Neural progenitor cell (in vitro differentiated cells): ENCODE results near the gene KCTD19. TPM values are rescaled to one million over a fixed set of nuclear protein-coding genes. Genes with fewer than 3 reads are reported as not detected.
"Not testable (repeated sequence)": the region's sequence is repeated elsewhere in the genome, so short reads cannot be mapped to it uniquely, and the experiment has no call there.

ENCODE experiments used
- DNase-seq: peaks from one replicate; pipeline ENCODE4 v3.0.0-alpha.2; 2016; ENCODE audit warnings: low spot score
- H2AFZ ChIP-seq: fragments of 200-600 bp; sonication (generic); replicated peaks from 2 replicates; pipeline ENCODE4 v1.6.1; 2016; ENCODE audit warnings: antibody characterized with exemption
- H3F3A ChIP-seq: fragments of 200-600 bp; sonication (generic); 2 replicates; pipeline ENCODE4 v1.6.1; 2016; ENCODE audit warnings: antibody characterized with exemption, low read depth
- H3K27ac ChIP-seq: fragments of 200-600 bp; sonication (generic); 2 replicates; pipeline ENCODE4 v1.5.1; 2016; ENCODE audit warnings: mild to moderate bottlenecking
- H3K27me3 ChIP-seq: fragments of 200-600 bp; sonication (generic); 2 replicates; pipeline ENCODE4 v1.6.1; 2016; ENCODE audit warnings: mild to moderate bottlenecking, moderate library complexity
- H3K36me3 ChIP-seq: fragments of 200-600 bp; sonication (generic); 2 replicates; pipeline ENCODE4 v1.5.1; 2016
- H3K4me1 ChIP-seq: fragments of 200-600 bp; sonication (generic); 2 replicates; pipeline ENCODE4 v1.6.1; 2016; ENCODE audit warnings: mixed run types
- H3K4me2 ChIP-seq: fragments of 200-600 bp; sonication (generic); 2 replicates; pipeline ENCODE4 v1.6.1; 2016
- H3K4me3 ChIP-seq: fragments of 200-600 bp; sonication (generic); 2 replicates; pipeline ENCODE4 v1.5.1; 2016
- H3K79me2 ChIP-seq: fragments of 200-600 bp; sonication (generic); 2 replicates; pipeline ENCODE4 v1.6.1; 2016; ENCODE audit warnings: low read depth
- H3K9ac ChIP-seq: fragments of 200-600 bp; sonication (generic); 2 replicates; pipeline ENCODE4 v1.6.1; 2016
- H3K9me3 ChIP-seq: fragments of 200-600 bp; sonication (generic); 2 replicates; pipeline ENCODE4 v1.5.1; 2016; ENCODE audit warnings: low read depth
- H4K20me1 ChIP-seq: fragments of 200-600 bp; sonication (generic); 2 replicates; pipeline ENCODE4 v1.6.1; 2016; ENCODE audit warnings: low read depth
- H3K27ac Mint-ChIP-seq: 3 replicates; pipeline ENCODE4 v1.8.0; 2021; ENCODE audit warnings: mixed read lengths
- H3K27me3 Mint-ChIP-seq: 2 replicates; pipeline ENCODE4 v1.8.0; 2022; ENCODE audit warnings: low read depth, mild to moderate bottlenecking, inconsistent platforms, moderate library complexity, mixed read lengths; ENCODE audit not compliant: insufficient read depth
- H3K36me3 Mint-ChIP-seq: 3 replicates; pipeline ENCODE4 v1.8.0; 2021; ENCODE audit warnings: mixed read lengths
- H3K4me1 Mint-ChIP-seq: 3 replicates; pipeline ENCODE4 v1.8.0; 2021; ENCODE audit warnings: mixed read lengths
- H3K4me3 Mint-ChIP-seq: 3 replicates; pipeline ENCODE4 v1.8.0; 2021; ENCODE audit warnings: mild to moderate bottlenecking, moderate library complexity, mixed read lengths
- H3K9me3 Mint-ChIP-seq: 3 replicates; pipeline ENCODE4 v1.8.0; 2020; ENCODE audit warnings: mixed read lengths
- CTCF ChIP-seq: fragments of 200-600 bp; sonication (generic); IDR thresholded peaks from 2 replicates; pipeline ENCODE4 v1.5.1; 2017; ENCODE audit warnings: antibody characterized with exemption, mild to moderate bottlenecking
- EZH2 ChIP-seq: fragments of 200-600 bp; sonication (generic); IDR thresholded peaks from 2 replicates; pipeline ENCODE4 v1.6.1; 2017; ENCODE audit warnings: antibody characterized with exemption, mild to moderate bottlenecking, moderate library complexity
- EZH2phosphoT487 ChIP-seq: fragments of 200-600 bp; sonication (generic); IDR thresholded peaks from 2 replicates; pipeline ENCODE4 v1.6.1; 2017; ENCODE audit warnings: antibody characterized with exemption
- total RNA-seq: library from RNA; depleted of rRNA; stranded (reverse); fragments of >200 nt; gene quantifications from 2 replicates; pipeline ENCODE4 v1.2.3, GENCODE V29; 2015; ENCODE audit warnings: low replicate concordance

Gene KCTD19
- total RNA-seq, result 1.1 TPM in 2 replicates

- Histone ChIP-seq H3K36me3 (no peaks in the 10 kb centered on the region), H3F3A (peaks cover 20% of the 10 kb centered on the region), H3K9me3 (no peaks in the 10 kb centered on the region), H3K27me3 (peaks cover 71% of the 10 kb centered on the region), H3K4me3 (peak within 1 kb of the TSS; percentile 66), H3K79me2 (no peaks in the 10 kb centered on the region), H3K4me2 (peak within 1 kb of the TSS; percentile 83), H3K4me1 (no peaks in the 10 kb centered on the region), H2AFZ (peak within 1 kb of the TSS; percentile 99), H3K9ac (peak within 1 kb of the TSS; percentile 34), H4K20me1 (no peaks in the 10 kb centered on the region), H3K27ac (no peak within 1 kb of the TSS)
- peak; percentile 95 for DNase-seq
- H3K36me3 Mint-ChIP-seq, result no peaks in the 10 kb centered on the region
- H3K4me3 Mint-ChIP-seq, result peak within 1 kb of the TSS; percentile 86
- H3K4me1 Mint-ChIP-seq, result peaks cover 4% of the 10 kb centered on the region
- peak within 1 kb of the TSS; percentile 30 for H3K27ac Mint-ChIP-seq
- peak; percentile 49 for TF ChIP-seq EZH2
- peak; percentile 75 for TF ChIP-seq CTCF
- peak; percentile 45 for TF ChIP-seq EZH2phosphoT487
- H3K27me3 Mint-ChIP-seq, result peaks cover 16% of the 10 kb centered on the region
- H3K9me3 Mint-ChIP-seq, result no peaks in the 10 kb centered on the region
Measured at GRCh38 chr16:67326472-67327309, at the start of gene KCTD19, which contains the start of gene LRRC36. Gene KCTD19 (minus strand): TSS chr16:67326741. CDS start chr16:67326707, 34 bp downstream. Gene LRRC36 (plus strand): TSS chr16:67326815. CDS start chr16:67326863, 48 bp downstream.

GRCh38 chr16:67376012-67376411, 49.5 kb upstream of the KCTD19 start:
- H3K4me3 ChIP-seq, H3K4me2 ChIP-seq, DNase-seq, H3K36me3 ChIP-seq, H3K9me3 Mint-ChIP-seq, H3K27ac ChIP-seq, H3F3A ChIP-seq, H2AFZ ChIP-seq, H4K20me1 ChIP-seq, H3K4me1 ChIP-seq, H3K27me3 Mint-ChIP-seq, H3K4me3 Mint-ChIP-seq, H3K9ac ChIP-seq, H3K27ac Mint-ChIP-seq, H3K27me3 ChIP-seq, H3K79me2 ChIP-seq, H3K4me1 Mint-ChIP-seq, H3K36me3 Mint-ChIP-seq, H3K9me3 ChIP-seq: not testable (repeated sequence)

GRCh38 chr16:67372664-67373063, 46.1 kb upstream of the KCTD19 start:
- Mint-ChIP-seq H3K27me3 (peaks cover 5% of the 10 kb centered on the region), H3K4me3 (no peak overlapping the region), H3K36me3 (no peaks in the 10 kb centered on the region), H3K9me3 (no peaks in the 10 kb centered on the region), H3K27ac (no peak overlapping the region), H3K4me1 (no peaks in the 10 kb centered on the region)
- no peaks in the 10 kb centered on the region for H3K9me3 ChIP-seq
- no peaks in the 10 kb centered on the region for H3F3A ChIP-seq
- H3K79me2 ChIP-seq, result no peaks in the 10 kb centered on the region
- no peak overlapping the region for H3K9ac ChIP-seq
- H2AFZ ChIP-seq, result no peak overlapping the region
- H3K4me2 ChIP-seq, result no peak overlapping the region
- no peak for DNase-seq
- no peaks in the 10 kb centered on the region for H3K4me1 ChIP-seq
- no peak overlapping the region for H3K27ac ChIP-seq
- H3K4me3 ChIP-seq, result no peak overlapping the region
- no peaks in the 10 kb centered on the region for H4K20me1 ChIP-seq
- peaks cover 42% of the 10 kb centered on the region for H3K27me3 ChIP-seq
- TF ChIP-seq EZH2phosphoT487 (no peak), EZH2 (no peak), CTCF (peak; percentile 49)
- H3K36me3 ChIP-seq, result no peaks in the 10 kb centered on the region

DNA sequence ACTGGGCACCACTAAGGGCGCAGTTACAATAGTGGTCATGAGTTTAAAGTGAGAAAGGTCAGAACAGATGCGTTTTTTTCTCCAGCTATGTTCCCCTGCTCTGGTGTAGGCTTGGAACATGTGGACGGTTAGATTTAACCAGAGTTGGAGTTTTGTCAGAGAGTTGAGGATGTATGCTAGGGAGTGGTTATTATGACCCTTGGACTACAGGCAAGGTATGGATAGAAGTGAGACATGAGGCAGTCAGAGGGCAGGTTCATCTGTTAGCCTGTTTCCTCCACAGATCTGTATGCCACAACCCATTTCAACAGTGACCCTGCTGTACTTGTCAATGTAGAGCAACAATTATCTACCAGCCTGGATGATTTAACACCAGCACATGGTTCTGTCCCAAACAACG, 44.1 kb upstream of the KCTD19 start:
- no peak for TF ChIP-seq EZH2
- TF ChIP-seq CTCF, result no peak
- TF ChIP-seq EZH2phosphoT487, result no peak
- Histone ChIP-seq H3K36me3 (no peaks in the 10 kb centered on the region), H3K27ac (no peak overlapping the region), H3K9me3 (no peaks in the 10 kb centered on the region), H3K4me1 (no peaks in the 10 kb centered on the region), H3K4me2 (no peak overlapping the region), H3K9ac (no peak overlapping the region), H3K79me2 (no peaks in the 10 kb centered on the region), H3K4me3 (no peak overlapping the region), H4K20me1 (no peaks in the 10 kb centered on the region), H2AFZ (no peak overlapping the region), H3K27me3 (peaks cover 62% of the 10 kb centered on the region), H3F3A (no peaks in the 10 kb centered on the region)
- Mint-ChIP-seq H3K27ac (no peak overlapping the region), H3K27me3 (no peaks in the 10 kb centered on the region), H3K4me1 (no peaks in the 10 kb centered on the region), H3K4me3 (no peak overlapping the region), H3K36me3 (no peaks in the 10 kb centered on the region), H3K9me3 (no peaks in the 10 kb centered on the region)
- DNase-seq, result no peak
